Measurements from ENCODE around the gene ARHGAP21.

DNA sequence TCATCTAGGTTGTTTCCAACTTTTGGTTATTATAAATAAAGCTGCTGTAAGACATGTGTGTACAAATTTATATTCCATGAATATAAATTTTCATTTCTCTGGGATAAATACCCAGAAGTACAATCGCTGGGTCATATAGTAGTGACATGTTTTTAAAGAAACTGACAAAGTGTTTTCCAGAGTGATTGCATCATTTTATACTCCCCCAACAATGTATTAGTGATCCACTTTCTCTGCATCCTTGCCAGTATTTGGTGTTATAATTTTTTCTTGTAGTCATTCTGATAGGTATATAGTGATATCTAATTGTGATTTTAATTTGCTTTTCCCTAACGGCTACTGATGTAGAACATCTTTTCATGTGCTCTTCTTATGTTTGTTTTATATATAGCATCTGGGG is 27.0 kb upstream of the ARHGAP21 start:
- TF ChIP-seq, protein P1, sequence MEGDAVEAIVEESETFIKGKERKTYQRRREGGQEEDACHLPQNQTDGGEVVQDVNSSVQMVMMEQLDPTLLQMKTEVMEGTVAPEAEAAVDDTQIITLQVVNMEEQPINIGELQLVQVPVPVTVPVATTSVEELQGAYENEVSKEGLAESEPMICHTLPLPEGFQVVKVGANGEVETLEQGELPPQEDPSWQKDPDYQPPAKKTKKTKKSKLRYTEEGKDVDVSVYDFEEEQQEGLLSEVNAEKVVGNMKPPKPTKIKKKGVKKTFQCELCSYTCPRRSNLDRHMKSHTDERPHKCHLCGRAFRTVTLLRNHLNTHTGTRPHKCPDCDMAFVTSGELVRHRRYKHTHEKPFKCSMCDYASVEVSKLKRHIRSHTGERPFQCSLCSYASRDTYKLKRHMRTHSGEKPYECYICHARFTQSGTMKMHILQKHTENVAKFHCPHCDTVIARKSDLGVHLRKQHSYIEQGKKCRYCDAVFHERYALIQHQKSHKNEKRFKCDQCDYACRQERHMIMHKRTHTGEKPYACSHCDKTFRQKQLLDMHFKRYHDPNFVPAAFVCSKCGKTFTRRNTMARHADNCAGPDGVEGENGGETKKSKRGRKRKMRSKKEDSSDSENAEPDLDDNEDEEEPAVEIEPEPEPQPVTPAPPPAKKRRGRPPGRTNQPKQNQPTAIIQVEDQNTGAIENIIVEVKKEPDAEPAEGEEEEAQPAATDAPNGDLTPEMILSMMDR (IDR thresholded peaks at IDR 0.05): no peak
- no peak for TF ChIP-seq RAD21 (conservative IDR thresholded peaks at IDR 0.05 in 1 of 2, IDR thresholded peaks at IDR 0.05 in 1 of 2)
- TF ChIP-seq POLR2AphosphoS2 (conservative IDR thresholded peaks at IDR 0.05; ENCODE audit: low read length): no peak
- no peak for TF ChIP-seq RARB (CRISPR knock-in tag; IDR thresholded peaks at IDR 0.05)
- TF ChIP-seq, protein P2, sequence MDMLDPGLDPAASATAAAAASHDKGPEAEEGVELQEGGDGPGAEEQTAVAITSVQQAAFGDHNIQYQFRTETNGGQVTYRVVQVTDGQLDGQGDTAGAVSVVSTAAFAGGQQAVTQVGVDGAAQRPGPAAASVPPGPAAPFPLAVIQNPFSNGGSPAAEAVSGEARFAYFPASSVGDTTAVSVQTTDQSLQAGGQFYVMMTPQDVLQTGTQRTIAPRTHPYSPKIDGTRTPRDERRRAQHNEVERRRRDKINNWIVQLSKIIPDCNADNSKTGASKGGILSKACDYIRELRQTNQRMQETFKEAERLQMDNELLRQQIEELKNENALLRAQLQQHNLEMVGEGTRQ (IDR thresholded peaks at IDR 0.05): no peak
- no peak for TF ChIP-seq RFX5 (IDR thresholded peaks at IDR 0.05)
- TF ChIP-seq ESRRA (IDR thresholded peaks at IDR 0.05; ENCODE audit: borderline replicate concordance, low read length): no peak
- no peak for TF ChIP-seq CEBPB (IDR thresholded peaks at IDR 0.05)

All from A549 (cell line).